OCI-M2 (cell line): ENCODE results near the gene PIEZO1.

Experiments
- DNase-seq: peaks from one replicate; lab custom pipeline; 2025; ENCODE audit not compliant: unreplicated experiment; lab: John Stamatoyannopoulos, UW

Gene PIEZO1

GRCh38 chr16:88737298-88738150 is 47.5 kb downstream of the PIEZO1 start:
- DNase-seq, result no peak

DNA sequence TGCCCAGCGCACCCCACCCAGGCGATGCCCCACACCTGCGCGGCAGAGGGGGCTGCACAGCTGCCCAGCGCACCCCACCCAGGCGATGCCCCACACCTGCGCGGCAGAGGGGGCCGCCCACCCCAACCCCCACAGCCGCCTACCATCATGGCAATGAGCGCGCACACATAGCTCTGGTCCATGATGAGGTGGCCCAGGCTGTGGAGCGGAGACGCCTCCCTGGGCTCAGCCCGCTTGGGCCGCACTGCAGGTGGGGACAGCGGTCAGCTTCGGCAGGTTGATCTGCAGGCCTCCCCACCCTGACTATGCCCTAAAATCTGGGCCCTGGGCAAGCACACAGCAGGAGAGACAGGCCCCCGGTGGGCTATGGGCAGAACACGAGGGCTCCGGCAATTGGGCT is 48.5 kb downstream of the PIEZO1 start:
- DNase-seq, result no peak

GRCh38 chr16:88736088-88736487 is 48.9 kb downstream of the PIEZO1 start:
- no peak for DNase-seq

DNA sequence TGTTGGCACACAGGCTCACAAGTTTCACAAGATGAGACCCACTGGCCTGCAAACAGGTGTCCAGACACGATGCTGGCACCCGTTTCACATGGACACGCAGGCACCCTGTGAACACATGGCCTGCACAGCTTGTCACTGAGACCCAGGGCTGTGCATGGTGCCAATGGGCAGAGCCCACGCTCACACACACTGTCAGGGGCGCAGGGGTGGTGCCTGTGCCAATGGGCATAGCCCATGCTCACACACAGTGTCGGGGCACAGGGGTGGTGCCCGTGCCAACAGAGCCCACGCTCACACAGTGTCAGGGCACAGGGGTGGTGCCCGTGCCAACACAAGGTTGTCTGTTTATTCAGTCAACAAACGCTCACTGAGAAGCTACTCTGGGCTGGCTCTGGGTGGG is 49.4 kb downstream of the PIEZO1 start:
- no peak for DNase-seq

DNA sequence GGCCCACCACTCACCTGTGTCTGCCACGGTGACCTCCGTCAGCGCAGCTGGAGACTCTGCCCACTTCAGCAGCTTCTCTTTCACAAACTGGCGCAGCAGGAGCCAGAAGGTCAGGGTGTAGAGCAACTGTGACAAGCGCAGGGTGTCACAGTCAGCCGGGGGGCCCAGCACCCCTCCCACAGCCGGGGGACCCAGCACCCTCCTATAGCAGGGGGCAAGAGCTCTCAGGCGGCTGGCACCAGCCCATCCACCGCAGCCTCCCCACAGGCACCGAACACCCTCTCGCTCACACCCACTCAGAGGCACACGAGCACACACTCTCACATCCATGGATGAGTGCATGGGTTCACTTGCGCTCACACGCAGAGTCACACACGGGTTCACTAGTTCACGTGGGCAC is 49.9 kb downstream of the PIEZO1 start:
- no peak for DNase-seq

DNA sequence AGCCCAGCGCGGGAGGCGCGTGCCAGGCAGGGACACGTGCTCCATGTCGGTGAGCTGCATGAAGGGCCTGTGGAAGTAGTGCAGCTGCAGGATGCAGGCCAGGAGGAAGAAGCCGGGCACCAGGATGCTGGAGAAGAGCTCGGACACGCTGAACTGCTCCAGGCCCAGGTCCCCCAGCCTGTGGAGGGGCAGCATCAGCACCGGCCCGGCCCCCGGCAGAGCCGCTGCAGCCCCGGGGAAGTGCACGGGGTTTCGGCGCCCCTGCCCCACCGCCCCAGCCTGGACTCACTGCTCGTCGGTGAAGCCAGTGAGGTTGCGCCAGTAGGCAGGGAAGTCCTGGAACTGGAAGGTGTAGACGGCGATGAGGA is 50.7 kb downstream of the PIEZO1 start:
- DNase-seq, result no peak

GRCh38 chr16:88733630-88734360 is 51.2 kb downstream of the PIEZO1 start:
- no peak for DNase-seq

GRCh38 chr16:88732961-88733294 is 52.1 kb downstream of the PIEZO1 start:
- no peak for DNase-seq

GRCh38 chr16:88732172-88732960 is 52.7 kb downstream of the PIEZO1 start:
- DNase-seq, result no peak

- DNase-seq, result no peak
Measured at GRCh38 chr16:88731699-88732098, 53.3 kb downstream of the PIEZO1 start.

DNA sequence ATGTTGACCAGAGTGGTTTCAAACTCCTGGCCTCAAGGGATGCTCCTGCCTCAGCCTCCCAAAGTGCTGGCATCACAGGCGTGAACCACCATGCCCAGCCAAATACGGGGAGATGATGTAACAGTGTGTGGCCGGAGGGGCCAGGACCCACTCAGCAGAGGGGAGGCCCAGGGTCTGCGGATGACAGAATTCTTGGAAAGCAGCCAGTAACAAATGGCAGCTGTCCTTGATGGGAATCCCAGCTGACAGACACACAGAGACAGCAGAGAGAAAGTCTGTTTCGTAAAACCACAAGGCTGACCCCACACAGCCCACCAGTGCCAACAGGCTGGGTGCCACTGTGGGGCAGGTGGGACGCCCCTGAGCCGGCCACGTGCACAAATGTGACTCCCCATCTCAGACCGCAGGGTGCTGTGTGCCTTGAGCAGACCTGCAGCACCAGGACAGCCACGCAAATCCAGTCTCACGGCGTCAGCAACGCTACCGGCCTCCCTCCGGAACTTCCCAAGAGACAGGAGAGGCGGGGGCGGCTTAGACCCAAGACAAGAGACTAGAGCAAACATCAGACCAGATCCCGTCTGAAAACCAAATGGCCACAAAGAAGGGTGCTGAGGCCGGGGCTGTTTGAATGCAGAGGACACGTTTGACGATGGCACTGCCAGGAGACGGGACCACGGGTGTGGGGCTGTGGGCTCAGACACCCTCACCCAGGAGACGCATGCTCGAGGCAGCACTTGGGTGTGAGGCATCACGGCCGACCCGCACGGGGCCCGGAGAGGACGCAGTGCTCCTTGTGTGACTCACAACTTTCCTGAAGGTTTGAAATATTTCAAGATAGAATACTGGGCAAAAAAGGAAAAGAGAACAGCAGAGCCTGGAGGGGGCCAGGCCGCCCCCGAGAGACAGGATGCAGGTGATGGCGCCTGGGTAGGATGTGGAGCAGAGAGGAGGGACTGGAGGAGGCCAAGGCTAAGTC is 54.1 kb downstream of the PIEZO1 start:
- no peak for DNase-seq

DNA sequence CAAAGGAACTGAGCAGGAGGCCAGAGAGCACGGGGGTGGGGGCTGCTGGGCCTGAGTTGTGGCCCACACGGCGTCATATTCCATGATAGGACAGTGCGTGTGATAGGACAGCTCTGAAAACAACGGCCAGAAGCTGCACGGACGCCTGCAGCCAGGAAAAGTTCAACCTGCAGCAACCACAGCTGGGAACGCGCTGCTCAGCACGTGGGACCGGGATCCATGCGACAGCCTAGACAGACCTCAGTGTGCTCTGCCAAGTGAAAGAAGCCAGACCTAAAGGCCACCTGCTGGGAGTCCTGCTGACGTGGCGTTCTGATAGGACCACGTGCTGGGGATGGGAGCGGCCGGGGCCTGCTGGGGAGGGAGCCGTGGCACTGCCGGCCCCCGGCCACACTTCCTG is 57.1 kb downstream of the PIEZO1 start:
- DNase-seq, result no peak

DNA sequence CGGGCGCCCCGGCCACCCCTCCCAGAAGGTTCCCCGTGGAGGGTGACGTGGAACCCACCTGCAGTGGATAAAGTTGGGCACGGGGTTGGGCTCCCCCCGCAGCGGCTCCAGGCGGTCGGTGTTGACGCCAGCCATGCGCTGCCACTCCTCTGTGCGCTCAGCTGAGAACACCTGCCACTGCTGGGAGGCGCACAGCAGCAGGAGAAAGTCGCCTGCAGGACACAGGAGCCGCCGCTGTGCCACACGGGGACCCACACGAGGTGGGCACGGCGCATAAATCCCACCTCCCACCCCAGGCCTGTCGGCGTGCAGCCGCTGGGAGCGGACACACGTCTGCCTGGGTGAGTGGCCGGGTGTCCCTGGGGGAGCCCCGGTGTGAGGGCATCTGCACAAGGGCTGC is 58.0 kb downstream of the PIEZO1 start:
- DNase-seq, result no peak

GRCh38 chr16:88726408-88726749 is 58.6 kb downstream of the PIEZO1 start:
- DNase-seq, result no peak

- no peak for DNase-seq
Measured at GRCh38 chr16:88725609-88726407, 59.2 kb downstream of the PIEZO1 start.

GRCh38 chr16:88724855-88725555 is 60.0 kb downstream of the PIEZO1 start:
- DNase-seq, result no peak

- DNase-seq, result no peak
Measured at GRCh38 chr16:88723911-88724310, 61.1 kb downstream of the PIEZO1 start.

- no peak for DNase-seq
Measured at GRCh38 chr16:88723507-88723887, 61.5 kb downstream of the PIEZO1 start.

GRCh38 chr16:88722784-88723506 is 62.1 kb downstream of the PIEZO1 start:
- no peak for DNase-seq
